Loucy (cell line): ENCODE measurements around the gene PCED1B.

Experiments
- H2AFZ ChIP-seq: fragments of 200-600 bp; sonication (generic); 2 replicates; pipeline ENCODE4 v1.6.0; 2016; ENCODE audit warnings: antibody characterized with exemption, mild to moderate bottlenecking, low read length, moderate library complexity
- H3F3A ChIP-seq: fragments of 200-600 bp; 2 replicates; pipeline ENCODE4 v1.6.0; 2016; ENCODE audit warnings: antibody characterized with exemption, low read depth, mild to moderate bottlenecking
- H3K27me3 ChIP-seq: fragments of 200-600 bp; sonication (generic); 2 replicates; pipeline ENCODE4 v1.6.1; 2014; ENCODE audit warnings: low read length, mild to moderate bottlenecking; ENCODE audit not compliant: insufficient read depth, poor library complexity, severe bottlenecking
- H3K36me3 ChIP-seq: fragments of 200-600 bp; sonication (generic); 2 replicates; pipeline ENCODE4 v1.6.1; 2016; ENCODE audit warnings: low read length; ENCODE audit not compliant: insufficient read depth
- H3K4me1 ChIP-seq: fragments of 200-600 bp; sonication (generic); 2 replicates; pipeline ENCODE4 v1.5.1; 2014; ENCODE audit warnings: low read length, mild to moderate bottlenecking; ENCODE audit not compliant: insufficient read depth, poor library complexity, severe bottlenecking
- H3K4me2 ChIP-seq: fragments of 200-600 bp; sonication (generic); 2 replicates; pipeline ENCODE4 v1.6.0; 2014; ENCODE audit warnings: antibody characterized with exemption, low read length, low read depth, mild to moderate bottlenecking; ENCODE audit not compliant: poor library complexity, severe bottlenecking
- H3K4me3 ChIP-seq: fragments of 200-600 bp; sonication (generic); 2 replicates; pipeline ENCODE4 v1.5.1; 2014; ENCODE audit warnings: low read length, mild to moderate bottlenecking, mixed read lengths; ENCODE audit not compliant: poor library complexity, severe bottlenecking
- H3K79me2 ChIP-seq: fragments of 200-600 bp; sonication (generic); 2 replicates; pipeline ENCODE4 v1.6.1; 2014; ENCODE audit warnings: low read length; ENCODE audit not compliant: insufficient read depth
- H3K9ac ChIP-seq: fragments of 200-600 bp; sonication (generic); 2 replicates; pipeline ENCODE4 v1.6.0; 2014; ENCODE audit warnings: mild to moderate bottlenecking, low read depth, low read length, moderate library complexity; ENCODE audit not compliant: poor library complexity, severe bottlenecking
- H3K9me2 ChIP-seq: fragments of 200-600 bp; sonication (generic); replicated peaks from 2 replicates; pipeline ENCODE4 v1.6.1; 2016; ENCODE audit warnings: low read depth, low read length, mixed read lengths
- H3K9me3 ChIP-seq: fragments of 200-600 bp; sonication (generic); 2 replicates; pipeline ENCODE4 v1.6.1; 2014; ENCODE audit warnings: mild to moderate bottlenecking, antibody characterized with exemption, low read length, low read depth; ENCODE audit not compliant: insufficient read depth
- H4K20me1 ChIP-seq: fragments of 200-600 bp; sonication (generic); 2 replicates; pipeline ENCODE4 v1.6.0; 2014; ENCODE audit warnings: antibody characterized with exemption, low read length, mild to moderate bottlenecking; ENCODE audit not compliant: insufficient read depth, poor library complexity, severe bottlenecking
- CTCF ChIP-seq: fragments of 200-600 bp; sonication (generic); conservative IDR thresholded peaks from 2 replicates; pipeline ENCODE4 v1.5.1; 2014; ENCODE audit warnings: mild to moderate bottlenecking, antibody characterized with exemption, low read length
- EZH2phosphoT487 ChIP-seq: fragments of 200-600 bp; IDR thresholded peaks from 2 replicates; pipeline ENCODE4 v1.6.1; 2018; ENCODE audit warnings: antibody characterized with exemption, mild to moderate bottlenecking, moderate library complexity, borderline replicate concordance

The PCED1B gene

GRCh38 chr12:47100160-47100559 lies 20.7 kb downstream of the PCED1B start:
- no peaks in the 10 kb centered on the region for H3K36me3 ChIP-seq
- TF ChIP-seq CTCF (no peak), EZH2phosphoT487 (no peak)
- H3K4me3 ChIP-seq = no peak overlapping the region
- H2AFZ ChIP-seq = no peak overlapping the region
- H3K9me2 ChIP-seq = no peaks in the 10 kb centered on the region
- no peaks in the 10 kb centered on the region for H4K20me1 ChIP-seq
- H3K4me2 ChIP-seq = no peak overlapping the region
- H3K27me3 ChIP-seq = no peaks in the 10 kb centered on the region
- no peaks in the 10 kb centered on the region for H3K9me3 ChIP-seq
- no peak overlapping the region for H3K9ac ChIP-seq
- no peaks in the 10 kb centered on the region for H3F3A ChIP-seq
- no peaks in the 10 kb centered on the region for H3K79me2 ChIP-seq
- H3K4me1 ChIP-seq = peaks cover 4% of the 10 kb centered on the region

GRCh38 chr12:47102406-47102805 lies 23.0 kb downstream of the PCED1B start:
- H3K9ac ChIP-seq = no peak overlapping the region
- TF ChIP-seq CTCF (no peak), EZH2phosphoT487 (no peak)
- H4K20me1 ChIP-seq = no peaks in the 10 kb centered on the region
- H3K4me1 ChIP-seq = no peaks in the 10 kb centered on the region
- no peak overlapping the region for H3K4me3 ChIP-seq
- H3K4me2 ChIP-seq = no peak overlapping the region
- no peaks in the 10 kb centered on the region for H3F3A ChIP-seq
- H3K36me3 ChIP-seq = no peaks in the 10 kb centered on the region
- H3K79me2 ChIP-seq = no peaks in the 10 kb centered on the region
- no peaks in the 10 kb centered on the region for H3K9me2 ChIP-seq
- no peaks in the 10 kb centered on the region for H3K9me3 ChIP-seq
- H3K27me3 ChIP-seq = no peaks in the 10 kb centered on the region
- no peak overlapping the region for H2AFZ ChIP-seq

- Histone ChIP-seq H4K20me1 (no peaks in the 10 kb centered on the region), H3K36me3 (no peaks in the 10 kb centered on the region), H3K9me3 (no peaks in the 10 kb centered on the region), H3K27me3 (no peaks in the 10 kb centered on the region), H3K9me2 (no peaks in the 10 kb centered on the region), H3K4me1 (no peaks in the 10 kb centered on the region), H3K79me2 (no peaks in the 10 kb centered on the region), H2AFZ (no peak overlapping the region), H3K4me2 (no peak overlapping the region), H3K9ac (no peak overlapping the region), H3K4me3 (no peak overlapping the region), H3F3A (no peaks in the 10 kb centered on the region)
- no peak for TF ChIP-seq EZH2phosphoT487
- no peak for TF ChIP-seq CTCF
Measured at GRCh38 chr12:47102845-47103651, 23.6 kb downstream of the PCED1B start.
